T-helper 9 cell (primary cell): ENCODE measurements around the gene SFRP2.

Experiments
- DNase-seq: peaks from one replicate; pipeline ENCODE4 v3.0.0-alpha.2; 2020
- total RNA-seq, 2 donors: gene quantifications; one replicate each; lab custom pipeline; 2026; lab: John Stamatoyannopoulos, UW

Gene SFRP2, protein sequence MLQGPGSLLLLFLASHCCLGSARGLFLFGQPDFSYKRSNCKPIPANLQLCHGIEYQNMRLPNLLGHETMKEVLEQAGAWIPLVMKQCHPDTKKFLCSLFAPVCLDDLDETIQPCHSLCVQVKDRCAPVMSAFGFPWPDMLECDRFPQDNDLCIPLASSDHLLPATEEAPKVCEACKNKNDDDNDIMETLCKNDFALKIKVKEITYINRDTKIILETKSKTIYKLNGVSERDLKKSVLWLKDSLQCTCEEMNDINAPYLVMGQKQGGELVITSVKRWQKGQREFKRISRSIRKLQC
- 0 reads per million in 2 donors for total RNA-seq

- no peak for DNase-seq
These were observed at the start of gene SFRP2 for GRCh38 chr4:153788413-153789276. SFRP2 (minus strand) TSS chr4:153789083; CDS start chr4:153788835, 248 bp downstream.

- no peak for DNase-seq
These were observed 49.7 kb upstream of the SFRP2 start for GRCh38 chr4:153838564-153838963.

DNA sequence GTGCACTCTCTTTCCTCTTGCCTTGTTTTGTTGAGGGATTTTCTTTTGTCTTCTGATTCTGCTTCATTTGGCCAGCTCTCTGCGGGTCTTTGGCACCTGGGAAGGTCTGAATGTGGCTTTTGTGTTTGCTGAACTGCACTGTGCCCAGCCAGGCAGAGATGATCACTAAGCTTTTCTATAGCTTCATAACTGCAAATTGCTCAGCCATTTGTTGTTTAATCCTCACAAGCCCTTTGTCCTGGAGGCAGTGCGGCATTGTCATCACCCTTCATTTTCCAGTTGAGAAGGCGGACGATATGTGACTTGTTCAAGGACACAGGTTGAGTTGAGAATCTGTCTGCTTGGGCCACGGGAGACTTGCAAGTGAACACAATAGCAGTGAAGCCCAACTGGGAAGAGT is 46.0 kb upstream of the SFRP2 start:
- DNase-seq = no peak

DNA sequence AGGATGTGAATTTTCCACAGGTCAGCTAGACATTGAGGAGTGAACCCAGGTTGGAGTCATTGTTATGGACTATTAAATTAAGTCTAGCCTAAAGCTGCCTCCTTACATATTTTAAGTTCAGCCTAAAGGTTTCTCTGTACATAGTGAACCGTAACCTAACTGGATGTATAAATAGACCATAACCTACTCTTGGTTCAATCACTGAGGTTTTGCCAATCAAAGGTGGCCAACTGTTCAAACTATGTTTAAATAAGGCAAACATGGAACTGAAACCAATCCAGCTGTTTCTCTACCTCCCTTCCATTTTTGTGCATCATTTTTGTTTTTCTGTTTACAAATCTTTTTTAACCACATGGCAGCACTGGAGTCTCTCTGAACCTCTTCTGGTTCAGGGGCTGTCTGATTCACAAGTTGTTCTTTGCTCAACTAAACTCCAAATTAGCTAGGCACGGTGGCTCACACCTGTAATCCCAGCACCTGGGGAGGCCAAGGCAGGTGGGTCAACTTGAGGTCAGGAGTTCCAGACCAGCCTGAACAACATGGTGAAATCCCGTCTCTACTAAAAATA is 43.9 kb upstream of the SFRP2 start:
- DNase-seq = no peak

- no peak for DNase-seq
These were observed 43.2 kb upstream of the SFRP2 start for GRCh38 chr4:153832054-153832453.

DNA sequence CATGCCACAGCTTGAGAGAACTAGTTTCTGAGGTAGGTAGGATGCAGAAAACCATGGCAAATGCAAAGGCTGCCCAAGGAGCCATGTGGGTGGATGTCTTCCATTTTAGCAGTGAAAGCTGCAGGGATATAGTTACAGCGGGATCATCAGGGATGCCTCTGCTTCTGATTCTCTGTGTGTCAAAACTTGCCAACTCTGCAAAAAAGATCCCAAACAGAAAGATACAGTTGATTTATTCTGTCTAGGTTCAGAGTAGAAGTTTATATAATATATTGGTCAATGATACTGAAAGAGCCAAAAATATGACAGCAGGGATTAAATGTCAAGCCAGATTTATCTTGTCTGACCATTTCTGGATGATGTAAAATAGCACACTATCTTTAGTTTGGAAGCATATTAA is 42.4 kb upstream of the SFRP2 start:
- no peak for DNase-seq

DNA sequence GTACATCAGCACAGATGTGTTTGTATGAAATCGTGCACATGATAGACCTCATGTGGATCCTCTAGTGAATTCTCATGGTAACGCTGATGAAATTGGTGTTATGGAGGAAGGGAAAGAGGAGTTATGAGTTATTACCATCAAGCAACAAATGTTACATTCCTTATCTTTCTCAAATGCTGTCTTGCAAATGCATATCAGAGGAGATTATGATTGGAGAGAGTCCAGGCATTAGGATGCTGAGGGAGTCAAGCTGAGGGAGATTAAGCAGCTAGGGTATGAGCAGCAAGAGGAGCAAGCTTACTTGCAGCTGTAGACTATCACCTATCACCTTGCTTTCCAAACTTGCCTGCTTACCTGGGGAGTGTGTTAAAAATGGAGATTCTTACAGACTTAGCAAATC is 36.8 kb upstream of the SFRP2 start:
- no peak for DNase-seq

- no peak for DNase-seq
These were observed 36.2 kb upstream of the SFRP2 start for GRCh38 chr4:153825126-153825525.

GRCh38 chr4:153824501-153824900 is 35.6 kb upstream of the SFRP2 start:
- no peak for DNase-seq

DNA sequence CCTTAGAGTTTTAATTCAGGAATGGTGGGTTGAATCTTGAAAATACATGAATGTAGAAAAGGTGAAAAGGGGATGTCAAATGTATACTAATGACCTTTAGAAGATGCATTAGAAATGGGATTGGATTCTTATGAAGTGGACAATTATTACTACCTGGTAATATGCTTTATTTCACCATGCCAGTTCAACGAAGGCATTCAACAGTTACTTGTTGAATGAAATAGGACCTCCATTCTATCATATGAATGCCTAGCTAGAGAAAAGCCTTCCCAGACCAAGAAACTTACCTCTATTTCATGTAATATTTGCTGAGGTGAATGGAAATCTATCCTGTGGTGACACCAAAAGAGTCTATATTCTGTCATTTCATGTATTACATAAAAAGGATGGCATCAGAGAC is 34.6 kb upstream of the SFRP2 start:
- no peak for DNase-seq

GRCh38 chr4:153822316-153822715 is 33.4 kb upstream of the SFRP2 start:
- DNase-seq = no peak

- DNase-seq = no peak
These were observed 28.6 kb upstream of the SFRP2 start for GRCh38 chr4:153817466-153817865.

DNA sequence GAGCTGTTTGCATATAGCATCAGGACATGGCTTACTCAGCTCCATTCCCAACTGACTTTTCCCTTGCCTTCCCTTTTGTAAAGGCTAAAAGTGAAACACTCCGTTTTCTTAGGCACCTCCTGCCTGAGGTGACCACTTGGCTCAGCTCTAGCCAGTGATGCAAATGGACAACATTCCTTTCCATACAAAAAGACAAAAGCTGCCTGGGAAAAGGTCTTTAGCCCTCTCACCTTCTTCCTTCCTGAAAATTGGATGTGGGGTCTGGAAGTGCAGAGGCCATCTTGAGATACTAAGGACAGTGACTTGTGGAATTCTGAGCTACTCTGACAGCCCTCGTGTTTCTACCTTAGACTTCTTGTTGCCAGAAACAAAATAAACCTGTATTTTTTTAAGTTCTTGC is 27.7 kb upstream of the SFRP2 start:
- DNase-seq = no peak

GRCh38 chr4:153814789-153815188 is 25.9 kb upstream of the SFRP2 start:
- DNase-seq = no peak

GRCh38 chr4:153809916-153810810 is 21.3 kb upstream of the SFRP2 start:
- DNase-seq = no peak

DNA sequence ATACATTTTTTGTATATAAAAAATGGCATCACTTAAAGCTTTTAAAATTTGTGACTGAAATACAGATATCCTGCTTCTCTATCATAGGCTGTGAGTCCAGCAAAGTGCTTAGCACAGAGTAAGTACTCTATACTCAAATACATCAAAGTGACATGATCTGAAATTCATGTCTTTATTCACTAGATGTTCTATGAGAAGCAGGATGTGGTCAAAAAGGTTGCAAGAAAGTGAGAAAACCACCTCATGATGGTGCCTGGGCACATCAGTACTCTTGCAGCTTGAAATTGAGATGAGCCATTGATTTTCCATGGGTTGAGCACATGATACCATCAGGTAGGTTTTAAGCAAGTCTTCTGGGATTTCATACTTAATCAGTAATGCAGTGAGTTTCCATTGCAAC is 20.4 kb upstream of the SFRP2 start:
- DNase-seq = no peak

GRCh38 chr4:153808175-153808574 is 19.3 kb upstream of the SFRP2 start:
- DNase-seq = no peak

DNA sequence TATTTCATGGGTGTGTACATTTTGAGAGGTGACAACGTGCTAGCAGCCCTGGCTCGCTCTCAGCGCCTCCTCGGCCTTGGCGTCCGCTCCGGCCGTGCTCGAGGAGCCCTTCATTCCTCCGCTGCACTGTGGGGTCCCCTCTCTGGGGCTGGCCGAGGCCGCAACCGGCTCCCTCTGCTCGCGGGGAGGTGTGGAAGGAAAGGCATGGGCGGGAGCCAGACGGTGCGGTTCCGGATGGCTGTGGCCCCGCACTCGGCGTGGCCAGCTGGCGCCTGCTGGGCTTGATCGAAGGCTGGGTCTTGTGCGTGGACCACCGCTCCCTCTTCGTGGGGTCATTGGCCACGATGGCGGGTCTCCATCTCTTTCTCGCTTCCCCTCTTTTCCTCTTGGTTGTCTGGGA is 17.2 kb upstream of the SFRP2 start:
- DNase-seq = no peak

- no peak for DNase-seq
These were observed 15.8 kb upstream of the SFRP2 start for GRCh38 chr4:153804722-153805121.

- no peak for DNase-seq
These were observed 10.8 kb upstream of the SFRP2 start for GRCh38 chr4:153799694-153800074.

GRCh38 chr4:153798901-153799693 is 10.2 kb upstream of the SFRP2 start:
- DNase-seq = no peak

GRCh38 chr4:153798420-153798819 is 9.5 kb upstream of the SFRP2 start:
- no peak for DNase-seq
